ENCODE results near the gene ILK.

DNA sequence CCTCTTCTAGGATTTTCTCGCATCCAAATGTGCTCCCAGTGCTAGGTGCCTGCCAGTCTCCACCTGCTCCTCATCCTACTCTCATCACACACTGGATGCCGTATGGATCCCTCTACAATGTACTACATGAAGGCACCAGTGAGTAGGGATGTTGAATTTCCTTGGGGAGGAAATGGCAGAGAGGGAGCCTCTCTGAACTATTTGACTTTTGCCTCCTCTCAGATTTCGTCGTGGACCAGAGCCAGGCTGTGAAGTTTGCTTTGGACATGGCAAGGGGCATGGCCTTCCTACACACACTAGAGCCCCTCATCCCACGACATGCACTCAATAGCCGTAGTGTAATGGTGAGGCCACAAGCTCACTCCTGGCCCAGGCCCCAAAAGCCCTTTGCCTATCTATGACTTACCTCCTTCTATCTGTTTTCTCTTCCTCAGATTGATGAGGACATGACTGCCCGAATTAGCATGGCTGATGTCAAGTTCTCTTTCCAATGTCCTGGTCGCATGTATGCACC lies 6.0 kb downstream of the ILK start:
- no peak for TF ChIP-seq EZH2 (IDR thresholded peaks at IDR 0.05; ENCODE audit: low read length, missing control alignments)
- TF ChIP-seq, protein P1, sequence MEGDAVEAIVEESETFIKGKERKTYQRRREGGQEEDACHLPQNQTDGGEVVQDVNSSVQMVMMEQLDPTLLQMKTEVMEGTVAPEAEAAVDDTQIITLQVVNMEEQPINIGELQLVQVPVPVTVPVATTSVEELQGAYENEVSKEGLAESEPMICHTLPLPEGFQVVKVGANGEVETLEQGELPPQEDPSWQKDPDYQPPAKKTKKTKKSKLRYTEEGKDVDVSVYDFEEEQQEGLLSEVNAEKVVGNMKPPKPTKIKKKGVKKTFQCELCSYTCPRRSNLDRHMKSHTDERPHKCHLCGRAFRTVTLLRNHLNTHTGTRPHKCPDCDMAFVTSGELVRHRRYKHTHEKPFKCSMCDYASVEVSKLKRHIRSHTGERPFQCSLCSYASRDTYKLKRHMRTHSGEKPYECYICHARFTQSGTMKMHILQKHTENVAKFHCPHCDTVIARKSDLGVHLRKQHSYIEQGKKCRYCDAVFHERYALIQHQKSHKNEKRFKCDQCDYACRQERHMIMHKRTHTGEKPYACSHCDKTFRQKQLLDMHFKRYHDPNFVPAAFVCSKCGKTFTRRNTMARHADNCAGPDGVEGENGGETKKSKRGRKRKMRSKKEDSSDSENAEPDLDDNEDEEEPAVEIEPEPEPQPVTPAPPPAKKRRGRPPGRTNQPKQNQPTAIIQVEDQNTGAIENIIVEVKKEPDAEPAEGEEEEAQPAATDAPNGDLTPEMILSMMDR (conservative IDR thresholded peaks at IDR 0.05 in 1 of 2, IDR thresholded peaks at IDR 0.05 in 1 of 2; ENCODE audit: low read depth in 1 of 2, low read length in 2 of 2): no peak
